ENCODE results near the gene JAG2. TPM values are rescaled to one million over a fixed set of nuclear protein-coding genes. Genes with fewer than 3 reads are reported as not detected.

Gene JAG2
- total RNA-seq, 1 donor from 2014 or later: 5.7 TPM

- DNase-seq (ENCODE audit: low read depth): peak; percentile 25
- H3K4me3 ChIP-seq (ENCODE audit: low read depth, low read length): no peak overlapping the region
- no peak for TF ChIP-seq CTCF (conservative IDR thresholded peaks at IDR 0.05; ENCODE audit: low read depth, low read length)
Measured at GRCh38 chr14:105204206-105204930, 35.8 kb upstream of the JAG2 start.

- no peak overlapping the region for H3K4me3 ChIP-seq (ENCODE audit: low read depth, low read length)
- DNase-seq (ENCODE audit: low read depth): no peak
- no peak for TF ChIP-seq CTCF (conservative IDR thresholded peaks at IDR 0.05; ENCODE audit: low read depth, low read length)
Measured at GRCh38 chr14:105203701-105204100, 35.1 kb upstream of the JAG2 start.

GRCh38 chr14:105203057-105203531, 34.5 kb upstream of the JAG2 start:
- peak; percentile 75 for TF ChIP-seq CTCF (conservative IDR thresholded peaks at IDR 0.05; ENCODE audit: low read depth, low read length)
- no peak for DNase-seq (ENCODE audit: low read depth)
- no peak overlapping the region for H3K4me3 ChIP-seq (ENCODE audit: low read depth, low read length)

- no peak for TF ChIP-seq CTCF (conservative IDR thresholded peaks at IDR 0.05; ENCODE audit: low read depth, low read length)
- no peak overlapping the region for H3K4me3 ChIP-seq (ENCODE audit: low read depth, low read length)
- no peak for DNase-seq (ENCODE audit: low read depth)
Measured at GRCh38 chr14:105201925-105202513, 33.4 kb upstream of the JAG2 start.

GRCh38 chr14:105201156-105201924, 32.8 kb upstream of the JAG2 start:
- TF ChIP-seq CTCF (conservative IDR thresholded peaks at IDR 0.05; ENCODE audit: low read depth, low read length): peak; percentile 36
- DNase-seq (ENCODE audit: low read depth): no peak
- H3K4me3 ChIP-seq (ENCODE audit: low read depth, low read length): no peak overlapping the region

- H3K4me3 ChIP-seq (ENCODE audit: low read depth, low read length): no peak overlapping the region
- no peak for TF ChIP-seq CTCF (conservative IDR thresholded peaks at IDR 0.05; ENCODE audit: low read depth, low read length)
Measured at GRCh38 chr14:105200641-105201040, 32.1 kb upstream of the JAG2 start.

More at GRCh38 chr14:105200641-105201040, 32.1 kb upstream of the JAG2 start:
- no peak for DNase-seq (ENCODE audit: low read depth)

Measured in epithelial cell of proximal tubule (primary cell).